PC-3 (cell line): ENCODE results near the gene ACAD8. TPM values are rescaled to one million over a fixed set of nuclear protein-coding genes. Genes with fewer than 3 reads are reported as not detected.
"Not testable (repeated sequence)": the region's sequence is repeated elsewhere in the genome, so short reads cannot be mapped to it uniquely, and the experiment has no call there.

Experiments
- ATAC-seq: fragments of 200-7000 bp; cut with Tn5 transposase; 2 replicates; pipeline ENCODE4 v1.9.1; 2020; ENCODE audit warnings: mild to moderate bottlenecking, moderate library complexity
- BruUV-seq: library from RNA; stranded (reverse); fragments of 400-500 nt; replicated peaks from 2 replicates; lab custom pipeline; 2021; lab: Mats Ljungman, UMichigan
- CTCF ChIA-PET: fragments of 300-600 bp; sonication (Branson Sonifier 250); formaldehyde crosslinking; loops from one replicate; lab custom pipeline; 2022; ENCODE audit warnings: antibody characterized with exemption; lab: Charles Lee
- POLR2A ChIA-PET: fragments of 300-600 bp; sonication (Branson Sonifier 250); formaldehyde crosslinking; loops from one replicate; lab custom pipeline; 2022; ENCODE audit warnings: antibody characterized with exemption; ENCODE audit not compliant: unreplicated experiment; lab: Charles Lee
- DNase-seq: peaks from one replicate; pipeline ENCODE4 v3.0.0-alpha.2; 2015
- H2AFZ ChIP-seq: fragments of 300-600 bp; sonication (generic); 2 replicates; pipeline ENCODE4 v1.6.0; 2016; ENCODE audit warnings: antibody characterized with exemption, low read length
- H3F3A ChIP-seq: fragments of 300-600 bp; sonication (generic); one replicate; pipeline ENCODE4 v1.6.0; 2017; ENCODE audit warnings: antibody characterized with exemption, low read length, control low read depth, mild to moderate bottlenecking; ENCODE audit not compliant: unreplicated experiment
- H3K27ac ChIP-seq: fragments of 300-600 bp; sonication (generic); 2 replicates; pipeline ENCODE4 v1.5.1; 2016; ENCODE audit warnings: mild to moderate bottlenecking, low read length
- H3K27me3 ChIP-seq: fragments of 300-600 bp; sonication (generic); 2 replicates; pipeline ENCODE4 v1.6.1; 2016; ENCODE audit warnings: low read length, mixed read lengths
- H3K36me3 ChIP-seq: fragments of 300-600 bp; sonication (generic); 2 replicates; pipeline ENCODE4 v1.6.1; 2016; ENCODE audit warnings: low read depth, mixed run types, low read length, mixed read lengths
- H3K4me1 ChIP-seq: fragments of 300-600 bp; sonication (generic); 2 replicates; pipeline ENCODE4 v1.5.1; 2016; ENCODE audit warnings: low read length; ENCODE audit not compliant: insufficient read depth
- H3K4me2 ChIP-seq: fragments of 300-600 bp; sonication (generic); 2 replicates; pipeline ENCODE4 v1.6.0; 2016; ENCODE audit warnings: low read length
- H3K4me3 ChIP-seq: fragments of 300-600 bp; sonication (generic); 2 replicates; pipeline ENCODE4 v1.5.1; 2016; ENCODE audit warnings: mild to moderate bottlenecking, low read length, mixed read lengths
- H3K79me2 ChIP-seq: fragments of 300-600 bp; sonication (generic); 2 replicates; pipeline ENCODE4 v1.6.1; 2017; ENCODE audit warnings: low read length, mixed read lengths
- H3K9ac ChIP-seq: fragments of 300-600 bp; sonication (generic); 2 replicates; pipeline ENCODE4 v1.6.0; 2016; ENCODE audit warnings: mild to moderate bottlenecking, low read length
- H3K9me2 ChIP-seq: fragments of 300-600 bp; sonication (generic); replicated peaks from 2 replicates; pipeline ENCODE4 v1.6.1; 2016; ENCODE audit warnings: mixed run types, low read length, mixed read lengths
- H3K9me3 ChIP-seq: fragments of 300-600 bp; sonication (generic); 2 replicates; pipeline ENCODE4 v1.6.1; 2016; ENCODE audit warnings: low read length, mixed read lengths
- H4K20me1 ChIP-seq: fragments of 300-600 bp; sonication (generic); 2 replicates; pipeline ENCODE4 v1.6.1; 2016; ENCODE audit warnings: low read length, mixed read lengths
- CTCF ChIP-seq: fragments of 300-600 bp; sonication (generic); conservative IDR thresholded peaks from 2 replicates; pipeline ENCODE4 v1.5.1; 2017; ENCODE audit warnings: antibody characterized with exemption, low read depth, mild to moderate bottlenecking, low read length
- EZH2 ChIP-seq: fragments of 300-600 bp; sonication (generic); IDR thresholded peaks from one replicate; pipeline ENCODE4 v1.6.1; 2017; ENCODE audit warnings: antibody characterized with exemption, mild to moderate bottlenecking, low read length; ENCODE audit not compliant: unreplicated experiment
- EZH2phosphoT487 ChIP-seq: fragments of 300-600 bp; sonication (generic); IDR thresholded peaks from 2 replicates; pipeline ENCODE4 v1.6.1; 2018; ENCODE audit warnings: mild to moderate bottlenecking, antibody characterized with exemption, low read length, borderline replicate concordance
- intact Hi-C: fragments of 100-400 bp; cut with micrococcal nuclease; formaldehyde crosslinking; loops from 2 replicates; pipeline ENCODE4 v1.9.0; 2023
- total RNA-seq: library from RNA; depleted of rRNA; stranded (reverse); fragments of >200 nt; gene quantifications from 2 replicates; pipeline ENCODE4 v1.2.3, GENCODE V29; 2014

The ACAD8 gene
- total RNA-seq, 1 experiment from 2014 or later: 22.6 TPM

- H3K27ac ChIP-seq: no peak overlapping the region
- no peaks in the 10 kb centered on the region for H4K20me1 ChIP-seq
- H3F3A ChIP-seq: no peaks in the 10 kb centered on the region
- intact Hi-C loops: no loop called here
- H3K9me2 ChIP-seq: no peaks in the 10 kb centered on the region
- no peak for ATAC-seq
- H3K4me1 ChIP-seq: peaks cover 17% of the 10 kb centered on the region; the same call in 1 of the 2 replicates
- BruUV-seq: TSS peak; percentile 28
- no peaks in the 10 kb centered on the region for H3K27me3 ChIP-seq
- ChIA-PET POLR2A (no interaction called here), CTCF (no interaction called here)
- no peak for TF ChIP-seq CTCF
- no peak for TF ChIP-seq EZH2
- no peak for DNase-seq
- H2AFZ ChIP-seq: no peak overlapping the region
- H3K79me2 ChIP-seq: peaks cover 24% of the 10 kb centered on the region
- peaks cover 5% of the 10 kb centered on the region; the same call in 1 of the 2 replicates for H3K36me3 ChIP-seq
- H3K4me3 ChIP-seq: peak overlapping the region; percentile 82
- H3K9me3 ChIP-seq: no peaks in the 10 kb centered on the region
- peak overlapping the region; percentile 56; the same call in 1 of the 2 replicates for H3K9ac ChIP-seq
- H3K4me2 ChIP-seq: peak overlapping the region; percentile 77
Observed at GRCh38 chr11:134254433-134255183, 1.2 kb downstream of the ACAD8 start.

GRCh38 chr11:134255184-134255561 lies 1.8 kb downstream of the ACAD8 start:
- CTCF ChIA-PET: not testable (repeated sequence)

GRCh38 chr11:134257101-134257500 lies 3.7 kb downstream of the ACAD8 start:
- ATAC-seq: no peak
- H4K20me1 ChIP-seq: no peaks in the 10 kb centered on the region
- H3K4me1 ChIP-seq: peaks cover 11% of the 10 kb centered on the region; the same call in 1 of the 2 replicates
- no peaks in the 10 kb centered on the region for H3K9me3 ChIP-seq
- H2AFZ ChIP-seq: no peak overlapping the region
- CTCF ChIA-PET: no interaction called here
- no peaks in the 10 kb centered on the region for H3K9me2 ChIP-seq
- no peaks in the 10 kb centered on the region for H3K27me3 ChIP-seq
- no peak overlapping the region for H3K4me3 ChIP-seq
- no peak overlapping the region for H3K4me2 ChIP-seq
- no peak overlapping the region for H3K9ac ChIP-seq
- H3K36me3 ChIP-seq: peaks cover 8% of the 10 kb centered on the region; the same call in 1 of the 2 replicates
- H3K79me2 ChIP-seq: peaks cover 20% of the 10 kb centered on the region
- TF ChIP-seq EZH2: no peak
- no peak for TF ChIP-seq EZH2phosphoT487
- no peak overlapping the region for H3K27ac ChIP-seq
- no peaks in the 10 kb centered on the region for H3F3A ChIP-seq
- BruUV-seq: no TSS peak
- DNase-seq: no peak
- POLR2A ChIA-PET: no interaction called here
- intact Hi-C loops: no loop called here

More at GRCh38 chr11:134255184-134255561, 1.8 kb downstream of the ACAD8 start:
- H3K36me3 ChIP-seq, POLR2A ChIA-PET, H3K27me3 ChIP-seq, BruUV-seq, H3K9ac ChIP-seq, H3F3A ChIP-seq, H2AFZ ChIP-seq, H3K27ac ChIP-seq, intact Hi-C loops, DNase-seq, H4K20me1 ChIP-seq, H3K9me2 ChIP-seq, ATAC-seq, H3K9me3 ChIP-seq, H3K4me2 ChIP-seq, H3K4me3 ChIP-seq: not testable (repeated sequence)
- Histone ChIP-seq H3K4me1 (peaks cover 17% of the 10 kb centered on the region; the same call in 1 of the 2 replicates), H3K79me2 (peaks cover 24% of the 10 kb centered on the region)
